Renal pelvis (tissue), 12 donors: ENCODE results near the gene PER2. TPM values are rescaled to one million over a fixed set of nuclear protein-coding genes. Genes with fewer than 3 reads are reported as not detected.
A peak's percentile ranks its signal among the peaks of the same experiment; 100 is the strongest.
"Not testable (repeated sequence)": the region's sequence is repeated elsewhere in the genome, so short reads cannot be mapped to it uniquely, and the experiment has no call there.

Source experiments
- DNase-seq: peaks from one replicate; pipeline ENCODE4 v3.0.0-alpha.2; 2013
- long read RNA-seq, 16 experiments: transcript quantifications; one replicate each; lab custom pipeline, GENCODE V29; 2026
- polyA plus RNA-seq, 3 donors: library from polyadenylated mRNA; unstranded; fragments of 120-200 nt; gene quantifications; one replicate each; pipeline ENCODE4 v1.2.1, GENCODE V29; 2013; ENCODE audit not compliant: insufficient read length in 3 of 3

Gene PER2, protein sequence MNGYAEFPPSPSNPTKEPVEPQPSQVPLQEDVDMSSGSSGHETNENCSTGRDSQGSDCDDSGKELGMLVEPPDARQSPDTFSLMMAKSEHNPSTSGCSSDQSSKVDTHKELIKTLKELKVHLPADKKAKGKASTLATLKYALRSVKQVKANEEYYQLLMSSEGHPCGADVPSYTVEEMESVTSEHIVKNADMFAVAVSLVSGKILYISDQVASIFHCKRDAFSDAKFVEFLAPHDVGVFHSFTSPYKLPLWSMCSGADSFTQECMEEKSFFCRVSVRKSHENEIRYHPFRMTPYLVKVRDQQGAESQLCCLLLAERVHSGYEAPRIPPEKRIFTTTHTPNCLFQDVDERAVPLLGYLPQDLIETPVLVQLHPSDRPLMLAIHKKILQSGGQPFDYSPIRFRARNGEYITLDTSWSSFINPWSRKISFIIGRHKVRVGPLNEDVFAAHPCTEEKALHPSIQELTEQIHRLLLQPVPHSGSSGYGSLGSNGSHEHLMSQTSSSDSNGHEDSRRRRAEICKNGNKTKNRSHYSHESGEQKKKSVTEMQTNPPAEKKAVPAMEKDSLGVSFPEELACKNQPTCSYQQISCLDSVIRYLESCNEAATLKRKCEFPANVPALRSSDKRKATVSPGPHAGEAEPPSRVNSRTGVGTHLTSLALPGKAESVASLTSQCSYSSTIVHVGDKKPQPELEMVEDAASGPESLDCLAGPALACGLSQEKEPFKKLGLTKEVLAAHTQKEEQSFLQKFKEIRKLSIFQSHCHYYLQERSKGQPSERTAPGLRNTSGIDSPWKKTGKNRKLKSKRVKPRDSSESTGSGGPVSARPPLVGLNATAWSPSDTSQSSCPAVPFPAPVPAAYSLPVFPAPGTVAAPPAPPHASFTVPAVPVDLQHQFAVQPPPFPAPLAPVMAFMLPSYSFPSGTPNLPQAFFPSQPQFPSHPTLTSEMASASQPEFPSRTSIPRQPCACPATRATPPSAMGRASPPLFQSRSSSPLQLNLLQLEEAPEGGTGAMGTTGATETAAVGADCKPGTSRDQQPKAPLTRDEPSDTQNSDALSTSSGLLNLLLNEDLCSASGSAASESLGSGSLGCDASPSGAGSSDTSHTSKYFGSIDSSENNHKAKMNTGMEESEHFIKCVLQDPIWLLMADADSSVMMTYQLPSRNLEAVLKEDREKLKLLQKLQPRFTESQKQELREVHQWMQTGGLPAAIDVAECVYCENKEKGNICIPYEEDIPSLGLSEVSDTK (N-terminal part only)
- 1 to 10 TPM; 5.7 to 8.0 (median 7.6) TPM for polyA plus RNA-seq
- long read RNA-seq, donor 1 = 0 reads
- long read RNA-seq, donor 2 = 0 reads
- long read RNA-seq, donor 3 = 0 reads
- long read RNA-seq, donor 4 = 0 reads
- long read RNA-seq, donor 5 = 0 reads
- long read RNA-seq, donor 6 = 0 reads
- long read RNA-seq, donor 7 = 0 reads
- long read RNA-seq, donor 8, partial matches to known transcripts = 24 of 24 reads
- long read RNA-seq, donor 8, other reads (novel, unspliced or antisense) = 0 of 24 reads
- long read RNA-seq, donor 9 = 0 reads
- long read RNA-seq, donor 10 = 0 reads
- long read RNA-seq, donor 11 = 0 reads
- long read RNA-seq, donor 12 = 0 reads
- long read RNA-seq, donor 13 = 0 reads
- long read RNA-seq, donor 14 = 0 reads
- long read RNA-seq, donor 15 = 0 reads
- long read RNA-seq, donor 16 = 0 reads

DNA sequence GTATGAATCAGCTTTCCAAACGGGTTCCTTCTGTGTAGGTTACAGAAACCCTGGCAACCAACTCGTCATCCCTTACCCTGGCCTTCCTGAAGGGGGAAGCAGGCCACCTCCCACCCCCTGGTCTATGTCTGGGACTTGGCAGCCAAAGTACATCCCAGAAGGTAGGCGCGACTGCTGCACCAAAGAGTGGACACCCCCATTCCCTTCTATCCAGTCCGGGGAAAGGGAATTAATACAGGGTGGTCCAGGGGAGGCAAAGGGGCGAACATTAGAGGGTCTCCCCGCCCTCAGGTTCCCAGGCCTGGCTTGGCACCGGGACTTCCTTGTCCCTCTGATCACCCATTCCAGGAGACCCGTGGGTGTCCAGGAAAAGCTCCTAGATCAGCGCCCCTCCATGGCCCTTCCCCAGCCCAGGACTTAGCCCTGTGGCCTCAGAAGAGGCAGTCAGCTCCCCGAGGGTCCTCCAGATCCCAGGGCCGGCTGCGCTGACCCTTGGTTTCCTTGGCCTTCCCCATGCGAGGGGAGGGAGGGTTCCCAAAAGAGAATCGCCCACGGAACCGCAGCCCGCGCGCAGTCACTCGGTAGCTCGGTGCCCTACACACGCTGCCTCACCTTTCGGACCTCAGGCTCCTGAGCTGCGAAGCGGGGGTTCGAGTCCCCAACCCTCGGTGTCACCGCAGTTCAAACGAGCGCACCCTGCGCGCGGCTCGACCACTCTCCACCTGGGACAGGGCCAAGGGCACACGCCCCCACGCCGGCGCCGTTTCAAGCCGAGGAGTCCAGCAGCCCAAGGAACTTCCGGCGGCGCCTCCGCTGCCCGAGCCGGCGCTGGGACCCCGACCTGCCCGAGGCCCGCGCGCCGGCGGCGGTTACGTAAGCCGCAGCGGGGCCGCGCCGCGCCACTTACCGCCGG is at the start of gene PER2:
Gene PER2 (minus strand): TSS at position 874 of the 913 bp plus-strand sequence. CDS start 10,674 bp downstream, outside the sequence.
- DNase-seq = peak; percentile 82

DNA sequence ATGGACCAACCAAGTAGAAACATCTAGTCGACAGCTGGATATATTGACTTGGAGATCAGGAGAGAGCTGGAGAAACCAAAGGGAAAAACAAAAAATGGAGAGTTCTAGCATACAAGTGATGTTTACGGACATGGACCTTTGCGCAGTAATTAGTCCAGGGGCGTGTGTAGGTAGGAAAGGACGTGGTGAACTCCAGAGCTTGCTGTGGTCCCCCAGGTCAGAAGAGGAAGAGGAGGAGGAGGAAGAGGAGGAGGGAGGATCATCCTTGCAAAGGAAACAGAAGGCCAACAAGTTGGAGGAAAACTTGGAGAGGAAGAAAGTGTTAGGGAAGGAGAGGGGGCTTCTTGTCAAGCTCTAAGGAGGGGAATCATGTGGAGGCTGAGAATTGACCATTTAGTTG is 49.4 kb upstream of the PER2 start:
- no peak for DNase-seq

DNA sequence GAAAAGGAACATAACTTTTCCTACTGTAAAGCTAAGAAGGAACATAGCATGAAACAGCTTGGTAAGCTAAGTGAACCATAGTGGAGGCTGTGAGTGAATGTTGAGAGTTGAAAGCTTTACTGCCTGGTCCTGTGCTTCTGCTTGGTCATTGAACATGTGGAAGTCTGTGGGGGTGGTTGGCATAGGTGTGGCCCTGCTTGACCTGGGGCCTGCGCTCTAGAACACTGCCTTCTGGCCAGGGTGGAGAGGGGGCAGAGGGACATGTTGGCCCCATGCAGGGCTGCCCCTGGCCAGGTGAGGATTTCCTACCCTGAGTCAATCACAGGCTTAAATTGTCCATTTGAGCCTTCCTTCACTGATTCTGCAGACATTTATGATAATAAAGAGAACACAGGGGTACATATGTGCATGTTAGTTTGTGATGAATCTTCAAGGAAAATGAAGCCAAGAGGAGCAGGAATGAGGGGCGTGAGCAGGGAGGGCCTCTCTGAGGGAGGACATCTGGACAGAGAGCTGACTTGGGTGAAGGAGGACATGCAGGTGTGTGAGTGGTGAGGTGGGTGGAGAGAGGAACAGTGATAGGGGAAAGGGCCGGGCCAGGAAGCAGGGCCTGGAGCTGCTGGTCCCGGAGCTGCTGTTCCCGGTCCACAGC is 48.5 kb upstream of the PER2 start:
- DNase-seq = no peak

DNA sequence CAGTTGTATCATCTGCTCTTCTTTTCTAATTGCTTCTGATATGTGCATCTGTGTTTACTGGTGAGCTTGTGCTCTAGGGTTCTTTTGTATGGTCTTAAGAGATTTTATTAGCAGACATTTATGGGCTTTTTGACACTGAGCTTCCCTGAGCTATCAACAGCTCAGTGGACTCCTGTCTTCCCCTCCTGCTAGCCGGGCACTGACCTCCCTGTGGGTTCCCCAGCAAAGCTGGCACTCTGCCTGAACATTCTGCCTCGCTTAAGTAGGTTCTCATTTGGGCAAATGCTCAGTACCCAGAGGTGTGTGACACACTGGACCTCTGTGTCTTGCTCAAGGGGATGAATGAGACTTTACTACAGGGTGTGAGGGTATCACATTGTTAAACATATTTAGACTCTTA is 47.7 kb upstream of the PER2 start:
- DNase-seq = no peak

DNA sequence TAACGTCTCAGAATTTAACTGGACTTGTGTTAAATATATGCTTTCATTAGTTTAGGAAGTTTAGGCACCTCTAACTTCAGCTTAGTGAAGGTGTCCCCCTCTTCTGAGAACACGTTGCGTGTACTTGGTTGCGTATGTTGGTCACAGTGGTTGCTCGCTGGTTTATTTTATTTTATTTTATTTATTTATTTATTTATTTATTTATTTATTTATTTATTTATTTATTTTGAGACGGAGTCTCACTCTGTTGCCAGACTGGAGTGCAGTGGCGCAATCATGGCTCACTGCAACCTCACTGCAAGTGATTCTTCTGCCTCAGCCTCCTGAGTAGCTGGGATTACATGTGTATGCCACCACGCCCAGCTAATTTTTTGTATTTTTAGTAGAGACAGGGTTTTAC is 47.2 kb upstream of the PER2 start:
- not testable (repeated sequence) for DNase-seq

DNA sequence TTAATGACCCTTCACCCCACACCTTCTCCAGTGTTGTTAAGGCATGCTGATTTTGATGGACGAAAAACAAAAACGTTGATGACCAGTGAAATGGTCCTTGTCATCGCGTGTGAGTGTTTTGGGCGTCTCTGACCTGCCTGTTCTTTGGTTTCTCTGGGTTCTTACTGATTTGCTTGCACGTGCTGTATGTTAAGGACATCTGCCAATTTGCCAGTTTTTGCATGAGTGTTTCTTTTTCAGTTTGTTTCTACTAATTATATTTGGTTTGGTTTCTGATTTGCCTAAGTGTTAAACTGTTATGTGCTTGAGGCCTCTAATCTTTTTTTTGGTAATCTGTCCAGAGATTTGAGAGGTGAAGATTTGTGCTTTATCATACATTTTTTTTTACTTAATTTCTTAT is 46.5 kb upstream of the PER2 start:
- DNase-seq = no peak

DNA sequence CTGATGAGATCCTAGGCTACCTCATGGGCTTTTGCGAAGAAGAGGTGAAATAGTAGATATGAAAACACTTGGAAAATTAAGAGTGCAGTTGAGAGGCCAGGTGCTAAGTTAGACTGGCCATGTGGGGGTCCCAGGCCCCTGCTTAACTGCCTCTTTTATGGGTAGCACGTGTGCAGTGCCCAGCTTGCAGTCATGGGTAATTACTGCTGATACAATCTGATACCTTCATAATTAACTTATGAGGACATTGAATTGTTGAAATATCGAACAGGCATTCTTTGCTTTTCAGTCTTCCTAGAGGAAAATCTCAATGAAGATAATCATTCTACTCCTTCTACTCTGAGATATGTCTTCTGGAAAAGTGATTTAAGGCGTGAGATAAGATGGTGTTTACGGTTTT is 43.5 kb upstream of the PER2 start:
- DNase-seq = no peak

DNA sequence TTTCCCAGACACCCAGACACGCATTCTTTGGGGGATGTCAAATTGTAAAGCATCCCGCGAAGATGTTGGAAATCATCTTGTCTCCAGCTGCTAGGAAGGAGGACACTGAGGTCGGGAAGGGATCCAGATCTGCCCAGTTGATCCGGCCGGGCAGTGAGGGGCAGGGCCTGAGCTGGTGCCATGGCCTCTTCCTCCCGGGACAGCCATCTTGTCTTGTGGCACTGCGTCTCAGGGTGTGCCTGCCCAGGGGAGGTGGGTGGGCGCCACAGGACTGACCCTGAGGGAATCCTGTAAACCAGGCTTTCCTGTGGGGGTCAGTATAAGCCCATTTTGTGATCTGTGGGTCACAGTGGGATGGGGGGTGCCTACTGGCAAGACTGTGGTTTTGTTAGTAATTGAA is 42.0 kb upstream of the PER2 start:
- no peak for DNase-seq

DNA sequence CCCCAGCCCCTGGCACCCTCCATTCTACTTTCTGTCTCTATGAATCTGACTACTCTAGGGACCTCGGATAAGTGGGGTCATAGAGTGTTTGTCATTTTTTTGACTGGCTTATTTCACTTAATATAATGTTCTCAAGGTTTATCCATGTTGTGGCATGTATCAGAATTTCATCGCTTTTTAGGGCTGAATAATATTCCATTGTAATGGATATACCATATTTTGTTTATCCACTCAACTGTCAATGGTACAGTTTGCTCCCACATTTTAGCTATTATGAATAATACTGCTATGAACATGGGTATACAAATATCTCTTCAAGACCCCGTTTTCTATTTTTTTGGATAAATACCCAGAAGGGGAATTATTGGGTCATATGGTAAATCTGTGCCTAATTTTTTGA is 39.3 kb upstream of the PER2 start:
- DNase-seq = no peak

DNA sequence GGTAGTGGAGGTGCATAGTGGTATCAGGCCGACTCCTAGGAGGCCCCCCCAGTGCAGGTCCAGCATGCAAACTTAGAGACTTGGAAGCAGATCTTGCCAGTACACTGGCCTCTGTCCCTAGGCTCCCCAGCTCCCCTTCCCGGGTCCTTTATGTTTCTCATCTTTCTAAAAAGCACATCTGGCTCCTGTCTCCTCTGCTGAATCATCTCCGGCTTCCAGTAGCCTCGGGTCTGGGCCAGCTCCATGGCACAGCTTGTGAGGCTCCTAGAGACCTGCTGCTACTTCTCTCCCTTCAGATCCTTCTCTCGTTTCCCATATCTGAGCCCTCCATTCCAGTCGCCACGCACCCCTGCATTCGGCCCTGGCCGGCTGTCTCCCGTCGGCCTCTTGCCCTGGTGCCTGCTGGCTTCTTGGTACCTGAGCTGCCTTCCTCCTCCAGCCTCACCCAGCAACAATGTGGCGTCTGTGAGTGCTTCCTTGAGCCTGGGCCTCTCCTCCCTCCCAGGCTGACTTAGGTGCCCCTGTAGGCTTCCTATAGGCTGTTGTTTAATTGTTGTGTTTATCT is 38.5 kb upstream of the PER2 start:
- no peak for DNase-seq

DNA sequence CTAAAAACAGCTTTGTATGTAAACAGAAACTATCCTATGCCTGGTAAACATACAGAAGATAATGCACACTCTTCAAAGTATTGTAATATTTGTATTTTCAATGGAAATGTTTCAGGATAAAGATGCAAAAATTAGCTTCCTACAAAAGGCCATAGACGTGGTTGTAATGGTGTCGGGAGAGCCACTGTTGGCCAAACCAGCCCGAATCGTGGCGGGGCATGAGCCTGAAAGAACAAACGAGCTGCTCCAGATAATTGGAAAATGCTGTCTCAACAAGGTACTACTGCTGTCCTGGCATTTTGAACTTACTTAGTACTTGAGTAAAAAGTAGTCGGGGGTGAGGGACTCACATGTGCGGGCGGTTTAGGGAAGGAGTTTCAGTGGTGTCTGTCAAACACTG is 37.3 kb upstream of the PER2 start:
- DNase-seq = no peak

DNA sequence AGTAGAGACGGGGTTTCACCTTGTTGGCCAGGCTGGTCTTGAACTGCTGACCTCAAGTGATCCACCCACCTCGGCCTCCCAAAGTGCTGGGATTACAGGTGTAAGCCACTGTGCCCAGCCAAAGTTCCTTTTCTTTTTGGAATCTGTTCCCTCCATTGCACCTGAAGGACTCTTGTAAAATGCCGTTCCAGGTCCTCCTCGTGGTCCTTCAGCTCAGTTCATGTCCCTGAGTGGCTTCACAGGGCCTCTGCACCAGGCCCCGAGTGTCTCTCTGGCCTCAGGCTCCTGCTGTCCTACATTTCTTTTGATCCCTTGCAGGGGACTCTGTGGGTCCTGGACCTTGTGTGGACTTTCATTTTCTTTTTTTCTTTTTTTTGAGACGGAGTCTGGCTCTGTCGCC is 35.8 kb upstream of the PER2 start:
- not testable (repeated sequence) for DNase-seq

DNA sequence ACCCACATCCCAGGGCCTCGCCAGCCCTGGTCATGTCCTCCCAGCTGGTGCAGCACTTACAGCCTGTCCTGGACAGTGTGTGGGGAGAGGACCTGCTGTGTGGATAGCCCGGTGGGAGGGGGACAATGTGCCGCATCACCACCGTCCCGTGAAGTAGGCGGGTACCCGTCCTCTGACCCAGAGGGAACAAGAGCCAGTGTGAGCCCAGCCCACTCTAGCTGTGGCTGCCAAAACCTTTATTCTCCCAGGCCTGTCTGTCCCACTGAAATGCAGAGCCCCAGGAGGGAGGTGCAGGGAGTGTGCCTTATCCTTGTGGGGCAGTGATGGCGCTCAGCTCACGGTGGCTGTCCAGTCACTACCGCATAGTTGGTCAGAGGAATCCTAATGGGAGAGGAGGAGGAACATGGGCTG is 33.6 kb upstream of the PER2 start:
- DNase-seq = no peak

DNA sequence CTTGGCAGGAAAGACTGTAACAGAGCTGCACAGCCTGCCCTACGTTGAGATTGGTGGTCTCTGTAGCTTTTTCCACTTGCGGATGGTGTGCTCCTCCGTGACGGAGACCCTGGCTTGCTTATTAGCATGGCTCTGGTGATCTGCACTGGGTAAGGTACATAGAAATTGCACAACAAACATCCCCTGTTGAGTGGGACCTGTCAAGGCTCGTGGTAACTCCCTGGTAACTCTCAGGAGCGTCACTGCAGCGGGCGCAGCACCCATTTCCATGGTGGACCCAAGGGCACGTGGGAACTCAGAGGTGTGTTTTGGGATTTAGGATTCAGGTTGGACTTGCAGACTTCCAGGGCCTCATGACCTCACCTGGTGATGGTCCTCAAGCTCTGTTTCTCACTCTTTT is 33.1 kb upstream of the PER2 start:
- DNase-seq = no peak

DNA sequence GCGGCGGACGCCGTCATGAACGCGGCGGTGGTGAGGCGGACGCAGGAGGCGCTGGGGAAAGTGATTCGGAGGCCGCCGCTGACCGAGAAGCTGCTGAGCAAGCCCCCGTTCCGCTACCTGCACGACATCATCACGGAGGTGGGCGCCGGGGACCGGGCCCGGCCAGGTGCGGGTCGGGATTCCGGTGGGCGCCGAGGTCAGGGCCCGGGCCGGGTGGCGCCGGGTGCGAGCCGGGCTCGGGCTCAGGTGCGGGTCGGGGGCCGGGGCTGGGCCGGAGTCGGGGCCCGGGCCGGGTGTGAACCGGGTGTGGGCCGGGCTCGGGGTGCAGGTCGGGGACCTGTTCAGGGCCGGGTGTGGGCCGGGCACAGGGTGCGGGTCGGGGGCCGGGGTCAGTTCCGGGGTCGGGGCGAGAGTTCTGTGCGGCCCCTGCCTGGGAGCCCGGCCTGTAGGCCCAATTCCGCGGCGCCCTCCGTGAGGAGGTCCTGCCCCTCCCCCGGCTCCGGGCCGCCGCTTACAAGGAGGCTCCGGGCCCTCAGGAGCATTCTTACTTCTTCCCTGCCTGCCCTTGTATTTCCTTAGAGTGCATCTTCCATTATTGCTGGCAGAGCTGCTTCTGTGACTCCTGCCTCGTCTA is 32.4 kb upstream of the PER2 start:
- no peak for DNase-seq

DNA sequence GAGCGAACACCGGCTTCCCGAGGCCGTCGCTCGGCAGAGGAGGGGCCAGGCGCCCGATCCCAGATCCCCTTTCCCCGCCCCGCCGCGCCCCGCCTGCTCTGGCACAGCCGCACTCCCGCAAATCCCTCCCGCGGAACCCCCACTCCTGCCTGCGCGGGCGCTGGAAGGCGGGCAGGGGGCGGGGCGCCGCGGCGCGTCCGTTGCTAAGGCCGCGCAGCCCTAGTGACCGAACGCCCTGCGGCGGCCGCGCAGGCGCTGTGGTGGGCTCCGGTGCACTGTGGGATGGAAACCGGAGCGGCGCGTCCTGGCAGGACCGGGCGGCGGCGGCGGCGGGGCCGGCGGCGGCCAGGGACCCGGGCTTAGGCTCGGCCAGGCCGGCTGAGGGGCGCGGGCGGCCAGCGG is 31.8 kb upstream of the PER2 start, which contains the start of gene TRAF3IP1:
Gene TRAF3IP1 (plus strand): TSS at position 273 of the 402 bp plus-strand sequence. CDS start 145 bp downstream, outside the sequence.
- DNase-seq = peak; percentile 94

DNA sequence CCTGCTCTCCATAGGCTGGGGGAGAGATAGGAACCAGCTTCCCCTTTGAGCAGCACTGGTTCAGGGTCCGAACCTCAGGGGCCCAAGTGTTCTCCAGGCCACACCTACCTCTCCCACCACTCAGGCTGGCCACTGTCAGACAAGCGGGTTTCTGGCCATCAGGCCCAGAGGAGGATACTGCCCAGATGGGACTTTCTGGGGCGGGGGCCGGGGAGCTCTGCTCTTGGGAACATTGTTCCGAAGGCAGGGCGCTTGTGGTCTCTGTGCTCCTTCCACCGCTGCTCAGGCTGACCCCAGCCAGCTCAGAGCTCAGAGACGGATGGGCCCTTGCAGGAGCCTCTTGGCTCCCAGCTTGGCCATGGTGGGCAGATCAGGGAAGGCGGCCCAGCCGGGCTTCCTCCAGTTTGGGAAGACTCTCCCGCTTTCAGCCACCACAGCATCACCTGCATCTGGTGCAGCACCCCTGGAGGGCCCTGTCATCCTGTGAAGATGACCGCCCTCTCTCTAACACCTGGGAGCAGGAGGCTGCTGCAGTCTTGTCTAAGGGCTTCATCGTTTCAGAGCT is 26.7 kb upstream of the PER2 start:
- no peak for DNase-seq

DNA sequence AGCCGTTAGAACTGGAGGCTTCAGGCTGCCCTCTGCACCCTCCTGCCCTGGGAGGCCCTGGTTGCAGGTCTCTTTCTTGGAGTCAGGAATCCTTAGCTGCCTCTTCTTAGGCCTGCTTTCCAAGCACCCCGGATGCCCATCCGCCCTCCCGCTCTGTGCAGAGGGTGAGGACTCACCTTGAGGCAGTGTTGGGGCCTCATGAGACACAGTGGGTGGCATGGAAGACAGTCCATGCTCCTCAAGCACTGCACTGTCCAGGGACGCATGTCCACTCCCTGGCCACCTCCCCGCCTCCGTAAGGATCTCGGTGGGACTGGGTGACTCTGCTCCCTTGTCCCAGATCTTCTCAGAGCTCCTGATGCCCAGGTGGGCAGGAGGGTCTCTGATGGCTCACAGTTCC is 26.2 kb upstream of the PER2 start:
- no peak for DNase-seq
